Eye (tissue), 1 donor: ENCODE results near the gene SHISA9.
"Not testable (repeated sequence)": the region's sequence is repeated elsewhere in the genome, so short reads cannot be mapped to it uniquely, and the experiment has no call there.

ENCODE experiments used
- DNase-seq: peaks from one replicate; pipeline ENCODE4 v3.0.0-alpha.2; 2015

The SHISA9 gene

DNA sequence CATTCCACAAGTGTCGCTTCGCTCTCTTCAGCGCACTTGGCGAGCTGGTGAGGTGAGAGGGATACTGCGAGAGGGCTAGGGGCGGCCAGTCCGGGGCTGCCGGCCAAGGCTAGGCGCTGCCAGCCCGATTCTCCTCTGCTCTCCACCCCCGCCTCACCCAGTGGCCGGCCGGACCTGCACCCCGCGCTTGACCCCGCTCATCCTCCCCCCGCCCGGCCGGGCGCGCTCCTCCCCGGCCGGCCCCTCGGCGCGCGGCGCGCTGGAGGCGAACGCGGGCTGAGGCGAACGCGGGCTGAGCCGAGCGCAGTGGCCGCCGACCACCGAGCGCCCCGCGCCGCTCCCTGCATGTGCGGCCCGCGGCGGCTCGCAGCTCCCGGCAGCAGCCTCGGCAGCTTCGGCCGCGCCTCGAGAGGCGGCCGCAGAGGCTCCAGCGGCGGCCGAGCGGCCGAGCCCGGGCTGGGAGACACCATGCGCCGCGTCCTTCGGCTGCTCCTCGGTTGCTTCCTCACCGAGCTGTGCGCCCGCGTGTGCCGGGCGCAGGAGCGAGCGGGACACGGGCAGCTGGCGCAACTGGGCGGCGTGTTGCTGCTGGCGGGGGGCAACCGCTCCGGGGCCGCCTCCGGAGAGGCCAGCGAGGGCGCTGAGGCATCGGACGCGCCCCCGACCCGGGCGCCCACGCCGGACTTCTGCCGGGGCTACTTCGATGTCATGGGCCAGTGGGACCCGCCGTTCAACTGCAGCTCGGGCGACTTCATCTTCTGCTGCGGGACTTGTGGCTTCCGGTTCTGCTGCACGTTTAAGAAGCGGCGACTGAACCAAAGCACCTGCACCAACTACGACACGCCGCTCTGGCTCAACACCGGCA is at the start of gene SHISA9:
SHISA9 (plus strand) TSS at position 2 of the 865 bp plus-strand sequence.
- DNase-seq: peak; percentile 68

DNA sequence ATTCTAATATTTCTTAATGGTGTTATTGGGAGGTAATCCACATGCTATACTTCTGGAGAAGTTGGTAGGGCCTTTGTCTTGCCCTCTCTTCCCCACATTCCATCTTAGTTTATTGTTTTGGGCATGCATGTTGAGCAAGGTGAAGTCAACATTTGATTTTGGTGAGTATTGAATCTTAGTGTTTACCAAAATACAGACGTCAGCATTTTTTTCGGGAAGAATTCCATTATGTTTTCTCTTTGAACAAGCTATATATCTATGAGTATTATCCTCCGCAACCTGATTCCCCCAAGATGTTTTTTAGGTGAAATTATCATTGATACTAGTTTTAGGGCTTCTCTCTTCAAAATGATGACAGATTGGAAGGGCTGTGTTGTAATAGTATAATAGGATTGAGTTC is 47.4 kb upstream of the SHISA9 start:
- no peak for DNase-seq

DNA sequence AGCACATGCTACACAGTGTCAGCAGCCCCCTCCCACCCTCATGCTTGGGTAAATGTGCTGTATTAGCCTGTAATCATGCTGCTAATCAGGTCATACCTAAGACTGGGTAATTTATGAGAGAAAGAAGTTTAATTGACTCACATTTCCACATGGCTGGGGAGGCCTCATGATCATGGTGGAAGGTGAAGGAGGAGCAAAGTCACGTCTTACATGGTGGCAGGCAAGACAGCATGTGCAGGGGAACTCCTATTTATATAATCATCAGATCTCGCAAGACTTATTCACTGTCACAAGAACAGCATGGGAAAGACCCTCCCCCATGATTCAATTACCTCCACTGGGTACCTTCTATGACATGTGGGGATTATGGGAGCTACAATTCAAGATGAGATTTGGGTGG is 44.0 kb upstream of the SHISA9 start:
- DNase-seq: not testable (repeated sequence)

DNA sequence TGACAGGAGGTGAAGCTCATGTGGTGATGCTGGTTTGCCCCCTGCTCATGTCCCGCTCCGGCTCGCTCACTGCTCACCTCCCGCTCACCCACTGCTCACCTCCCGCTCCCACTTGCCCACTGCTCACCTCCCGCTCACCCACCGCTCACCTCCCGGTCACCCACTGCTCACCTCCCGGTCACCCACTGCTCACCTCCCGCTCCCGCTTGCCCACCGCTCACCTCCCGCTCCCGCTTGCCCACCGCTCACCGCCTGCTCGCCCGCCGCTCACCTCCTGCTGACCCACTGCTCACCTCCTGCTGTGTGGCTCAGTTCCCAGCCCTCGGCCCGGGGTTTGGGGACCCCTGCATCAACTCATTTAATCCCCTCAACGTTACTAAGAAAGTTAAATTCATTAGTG is 39.1 kb upstream of the SHISA9 start:
- DNase-seq: no peak

DNA sequence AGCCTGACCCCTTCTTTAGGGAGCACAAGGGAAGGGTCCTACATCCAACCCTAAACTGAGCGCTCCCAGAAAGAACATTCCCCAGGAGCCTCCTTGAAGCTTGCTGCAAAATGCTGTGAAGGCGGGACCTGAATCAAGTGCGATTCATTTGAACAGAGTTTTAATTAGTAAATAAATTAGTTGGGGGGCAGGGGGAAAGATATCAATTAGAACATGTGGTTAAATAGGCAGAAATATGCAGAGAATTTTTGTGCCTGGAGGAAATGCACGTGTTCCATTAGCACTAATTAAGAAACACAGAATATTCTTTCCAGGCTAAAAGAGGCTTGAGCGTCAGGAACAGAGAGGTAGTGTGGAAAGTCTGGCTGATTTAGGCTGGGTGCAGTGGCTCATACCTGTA is 38.5 kb upstream of the SHISA9 start:
- DNase-seq: no peak

DNA sequence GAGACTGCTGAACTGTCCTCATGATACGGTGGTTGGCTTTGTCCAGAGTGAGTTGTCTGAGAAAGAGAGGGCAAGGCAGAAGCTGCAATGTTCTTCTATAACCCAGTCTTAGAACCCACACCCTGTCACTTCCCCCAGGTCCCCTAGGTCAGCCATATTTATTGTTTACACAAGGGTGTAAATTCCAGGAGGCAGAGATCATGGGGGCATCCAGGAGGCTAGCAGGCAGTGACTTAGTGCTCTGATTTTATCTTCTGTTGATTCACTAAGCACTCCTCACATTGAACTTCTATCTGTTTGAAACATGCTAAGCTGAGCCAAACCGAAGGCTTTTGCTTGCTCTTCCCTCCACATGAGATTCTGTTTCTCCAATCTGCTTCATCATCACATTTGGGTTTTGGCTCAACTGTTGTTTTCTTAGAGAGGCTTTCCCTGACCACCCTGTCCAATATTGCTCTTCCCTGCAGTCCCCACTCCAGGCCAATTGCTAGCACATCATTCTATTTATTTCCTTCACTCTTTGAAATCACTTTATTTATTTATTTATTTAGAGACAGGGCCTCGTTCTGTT is 34.3 kb upstream of the SHISA9 start:
- no peak for DNase-seq

DNA sequence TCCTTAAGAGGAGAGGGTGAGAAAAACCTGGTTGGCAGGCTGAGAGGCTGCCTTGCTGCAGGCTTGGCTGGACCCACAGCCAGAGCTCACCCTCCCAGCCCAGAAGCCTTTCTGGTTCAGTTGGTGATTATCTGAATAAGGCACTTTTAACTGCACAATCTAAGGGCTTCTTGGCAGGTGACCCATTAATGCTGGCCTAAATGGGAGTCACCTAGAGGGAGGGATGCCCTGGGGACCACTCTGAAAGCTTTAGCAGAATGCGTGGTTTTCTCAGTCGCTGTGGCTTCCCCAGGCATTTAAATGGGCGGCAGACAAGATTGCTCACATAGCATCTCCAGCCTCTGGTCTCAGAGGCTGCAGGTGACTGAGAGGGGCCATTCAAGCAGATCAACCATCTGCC is 33.2 kb upstream of the SHISA9 start:
- peak; percentile 87 for DNase-seq

DNA sequence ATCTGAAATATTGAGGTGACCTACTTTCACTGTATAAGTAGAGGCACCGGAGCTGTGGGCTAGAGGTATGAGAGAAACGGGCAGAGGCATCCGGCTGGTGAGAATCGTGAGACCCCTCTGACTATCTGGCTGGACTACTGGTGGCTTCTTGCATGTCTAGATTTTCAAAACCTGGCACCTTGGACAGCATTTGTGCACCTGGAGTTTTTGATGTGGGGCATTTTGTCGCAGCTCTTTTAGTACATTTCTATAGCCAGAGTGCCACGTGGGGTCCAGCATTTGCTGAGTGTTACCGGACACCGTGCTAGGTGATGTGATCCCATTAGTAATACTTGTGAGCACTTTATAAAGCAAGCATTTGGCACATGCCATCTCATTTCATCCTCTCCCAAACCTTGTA is 32.6 kb upstream of the SHISA9 start:
- no peak for DNase-seq

DNA sequence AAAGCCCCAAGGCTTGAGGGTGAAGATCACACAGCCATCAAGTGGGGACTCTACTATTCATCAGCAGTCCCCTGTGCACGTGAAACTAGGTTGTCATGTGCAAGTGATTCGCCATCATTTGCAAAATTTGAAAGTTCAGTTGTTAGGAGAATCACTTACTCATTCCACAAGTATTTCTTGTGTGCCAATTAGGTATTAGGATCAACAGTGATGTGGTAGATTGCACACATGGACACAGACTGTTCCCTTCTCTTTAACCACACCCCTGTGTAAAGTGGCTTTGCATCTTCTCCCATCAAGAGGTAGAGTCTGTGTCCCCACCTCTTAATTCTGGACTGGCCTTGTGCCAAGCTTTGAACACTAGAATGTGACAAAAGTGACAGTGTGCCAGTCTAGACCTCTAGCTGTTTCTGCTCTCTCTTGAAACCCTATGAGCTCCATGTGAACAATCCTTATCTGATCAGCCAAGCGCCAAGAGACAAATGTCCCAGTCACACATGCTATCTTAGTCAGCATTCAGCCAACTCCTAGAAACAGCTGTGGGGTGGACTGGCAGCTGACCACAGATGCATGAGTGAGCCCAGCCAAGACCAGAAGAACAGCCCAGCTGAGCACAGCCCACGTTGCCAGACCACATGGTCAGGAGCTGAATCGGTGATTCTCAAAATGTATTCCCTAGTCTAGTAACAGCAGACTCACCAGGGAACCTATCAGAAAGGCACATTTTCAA is 31.5 kb upstream of the SHISA9 start:
- no peak for DNase-seq

DNA sequence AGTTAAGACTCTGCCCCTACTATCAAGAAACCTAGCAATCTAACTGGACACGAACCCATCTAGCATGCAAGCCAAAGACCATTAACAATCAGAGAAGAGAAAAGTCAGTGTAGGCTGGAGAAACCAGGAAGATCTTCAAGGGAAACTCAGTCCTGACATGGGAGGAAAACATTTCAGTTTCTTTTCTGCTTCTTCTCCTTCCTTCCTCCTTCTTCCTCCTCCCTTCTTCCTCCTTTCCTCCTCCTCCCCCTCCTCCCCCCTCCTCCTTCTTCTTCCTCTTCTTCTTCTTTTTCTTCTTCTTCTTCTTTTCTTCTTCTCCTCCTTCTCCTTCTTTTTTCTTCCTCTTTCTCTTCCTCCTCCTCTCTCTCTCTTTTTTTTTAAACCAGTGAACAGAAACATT is 29.6 kb upstream of the SHISA9 start:
- DNase-seq: no peak

DNA sequence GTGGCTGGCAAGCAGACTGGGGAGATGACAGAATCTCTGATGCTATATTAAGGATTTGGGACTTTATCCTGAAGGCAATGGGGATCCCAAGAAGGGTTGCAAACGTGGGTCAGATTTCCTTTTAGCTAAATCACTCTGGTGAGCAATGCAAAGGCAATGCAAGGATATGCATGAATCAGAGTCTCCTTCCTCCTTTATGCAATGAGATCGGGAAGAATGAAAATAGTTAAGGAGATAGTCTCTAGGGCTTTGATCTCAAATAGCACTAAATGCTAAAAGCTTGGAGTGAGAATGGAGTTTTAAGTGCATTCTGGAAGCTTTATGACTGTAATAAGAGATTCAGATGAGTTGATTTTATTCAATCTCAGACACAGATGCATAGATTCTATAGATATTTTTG is 27.2 kb upstream of the SHISA9 start:
- no peak for DNase-seq

DNA sequence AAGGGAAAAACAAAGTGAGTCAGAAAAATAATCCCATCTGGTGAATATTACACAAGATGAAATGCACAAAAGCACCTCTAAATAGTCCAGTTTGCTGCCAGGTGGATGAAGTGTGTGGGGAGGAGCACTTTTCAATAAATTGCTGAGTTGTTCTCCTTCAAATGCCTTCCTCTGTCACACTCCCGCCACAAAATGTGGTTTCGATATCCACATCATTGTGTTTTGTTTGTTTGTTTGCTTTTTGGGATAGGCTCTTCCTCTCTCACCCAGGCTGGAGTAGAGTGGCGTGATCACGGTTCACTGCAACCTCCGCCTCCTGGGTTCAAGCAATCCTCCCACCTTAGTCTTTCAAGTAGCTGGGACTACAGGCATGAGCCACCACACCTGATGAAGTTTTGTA is 24.6 kb upstream of the SHISA9 start:
- DNase-seq: no peak

DNA sequence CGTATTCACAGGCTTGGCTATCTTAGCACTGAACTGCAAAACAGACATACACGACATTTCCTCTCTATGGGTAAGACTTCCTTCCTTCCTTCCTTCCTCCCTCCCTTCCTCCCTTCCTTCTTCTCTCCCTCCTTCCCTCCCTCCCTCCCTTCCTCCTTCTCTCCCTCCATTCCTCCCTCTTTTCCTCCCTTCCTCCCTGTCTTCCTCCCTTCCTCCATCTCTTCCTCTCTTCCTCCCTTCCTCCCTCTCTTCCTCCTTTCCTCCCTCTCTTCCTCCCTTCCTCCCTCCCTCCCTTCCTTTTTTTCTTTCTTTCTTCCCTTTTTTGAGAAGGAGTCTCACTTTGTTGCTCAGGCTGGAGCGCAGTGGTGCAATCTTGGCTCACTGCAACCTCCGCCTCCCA is 22.4 kb upstream of the SHISA9 start:
- no peak for DNase-seq

DNA sequence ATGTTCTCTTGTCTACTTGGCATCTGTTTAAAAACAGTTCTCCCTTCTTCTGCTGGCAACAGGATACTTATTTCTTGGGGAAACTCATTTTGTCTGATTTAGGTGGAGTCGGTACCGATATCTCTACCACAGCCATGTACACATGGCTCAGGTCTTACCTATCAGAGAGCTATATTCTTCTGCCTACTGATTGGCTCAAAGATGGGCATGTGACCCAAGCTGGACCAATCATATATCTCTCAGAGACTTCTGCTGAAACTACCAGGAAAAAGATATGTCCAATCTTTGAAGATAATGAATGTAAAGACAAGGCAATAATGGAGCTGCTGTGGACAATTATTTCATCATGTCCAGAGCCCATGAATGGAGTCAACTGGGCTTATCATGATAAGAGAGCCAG is 21.6 kb upstream of the SHISA9 start:
- no peak for DNase-seq

DNA sequence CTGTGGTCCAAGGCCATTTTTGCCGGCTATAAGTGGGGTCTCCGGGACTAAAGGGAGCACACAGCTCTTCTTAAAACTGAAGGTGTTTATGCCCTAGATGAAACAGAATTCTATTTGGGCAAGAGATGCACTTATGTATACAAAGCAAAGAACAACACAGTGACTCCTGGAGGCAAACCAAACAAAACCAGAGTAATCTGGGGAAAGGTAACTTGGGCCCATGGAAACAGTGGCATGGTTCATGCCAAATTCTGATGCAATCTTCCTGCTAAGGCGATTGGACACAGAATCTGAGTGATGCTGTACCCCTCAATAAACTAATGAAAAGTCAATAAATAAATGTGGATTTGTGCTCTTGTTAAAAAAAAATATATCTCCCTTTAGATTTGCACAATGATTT is 20.2 kb upstream of the SHISA9 start:
- no peak for DNase-seq

DNA sequence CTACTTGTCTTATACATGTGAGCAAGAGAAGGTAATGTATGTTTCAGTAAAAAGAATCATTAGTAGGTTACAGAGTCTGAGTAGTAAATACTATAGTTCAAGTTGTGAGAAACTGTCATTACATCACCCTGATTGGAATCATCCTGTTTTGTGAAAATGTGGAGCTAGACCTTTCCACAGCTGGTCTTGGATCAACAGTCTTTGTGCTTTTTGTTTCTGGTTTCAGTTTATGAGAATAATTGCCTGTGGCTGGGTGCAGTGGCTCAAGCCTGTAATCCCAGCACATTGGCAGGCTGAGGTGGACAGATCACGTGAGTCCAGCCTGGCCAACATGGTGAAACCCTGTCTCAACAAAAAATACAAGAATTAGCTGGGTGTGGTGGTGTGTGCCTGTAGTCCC is 19.7 kb upstream of the SHISA9 start:
- DNase-seq: no peak

DNA sequence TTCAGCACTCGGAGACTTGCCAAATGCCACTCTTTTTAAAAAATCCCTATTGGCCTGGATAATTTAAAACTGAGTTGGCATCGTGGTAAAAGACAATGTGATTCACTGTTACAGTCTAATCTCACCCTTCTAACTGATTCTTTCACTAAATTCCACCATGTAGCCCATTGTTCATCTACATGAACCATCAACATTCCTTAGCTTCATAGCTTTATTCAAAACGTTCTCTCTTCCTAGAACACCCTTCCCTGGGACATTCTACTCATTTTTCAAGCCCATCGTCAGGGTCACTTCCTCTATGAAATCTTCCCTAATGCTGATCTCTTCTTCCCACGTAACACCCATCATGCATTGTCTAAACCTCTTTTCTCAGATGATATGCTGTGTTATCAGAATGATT is 15.7 kb upstream of the SHISA9 start:
- DNase-seq: no peak

DNA sequence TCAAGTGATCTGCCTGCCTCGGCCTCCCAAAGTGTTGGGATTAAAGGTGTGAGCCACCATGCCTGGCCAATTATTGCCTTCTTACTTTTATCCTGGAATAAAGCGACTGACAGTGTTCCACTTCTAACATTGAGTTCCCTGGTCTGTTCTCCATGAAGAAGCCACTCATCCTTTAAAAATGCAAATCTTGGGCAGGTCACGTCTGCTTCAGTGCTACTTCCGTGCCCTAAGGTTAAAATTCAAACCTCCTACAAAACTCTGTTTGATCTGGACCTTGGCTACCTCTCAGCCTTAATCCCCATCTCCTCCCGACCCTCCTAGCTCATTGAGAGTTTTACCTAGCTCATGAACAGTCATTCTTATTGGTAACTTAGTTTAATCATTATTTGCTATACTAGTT is 9.6 kb upstream of the SHISA9 start:
- no peak for DNase-seq

DNA sequence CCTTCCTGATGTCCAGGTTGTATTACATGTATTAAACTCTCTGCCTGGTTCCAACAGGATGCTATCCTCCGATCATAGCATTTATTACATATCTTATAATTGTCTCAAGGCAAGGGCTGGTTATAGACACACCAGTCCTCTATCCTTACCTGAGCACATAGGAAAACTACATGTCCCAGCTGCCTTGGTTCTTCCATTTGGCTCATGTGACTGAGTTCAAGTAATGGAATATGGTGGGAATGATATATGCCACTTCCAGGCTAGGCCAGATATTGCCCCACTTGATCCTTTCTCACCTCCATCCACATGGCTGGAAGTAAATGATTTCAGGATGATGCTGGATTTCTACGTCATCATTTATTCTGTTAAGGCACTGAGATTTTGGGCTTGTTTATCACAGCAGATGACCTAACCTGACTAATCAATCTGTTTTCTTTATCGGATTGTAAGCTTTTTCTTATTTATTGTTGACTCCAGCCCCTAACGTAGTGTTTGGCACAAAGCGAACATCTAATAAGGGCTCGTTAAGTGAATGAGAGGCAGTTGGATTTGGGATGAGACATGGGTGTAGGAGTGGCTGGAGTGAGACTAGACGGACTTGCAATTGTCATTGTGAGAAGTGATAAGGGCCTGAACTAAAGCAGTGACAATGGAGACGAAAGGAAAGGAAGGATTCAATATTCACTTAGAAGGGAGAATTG is 8.2 kb upstream of the SHISA9 start:
- DNase-seq: no peak

DNA sequence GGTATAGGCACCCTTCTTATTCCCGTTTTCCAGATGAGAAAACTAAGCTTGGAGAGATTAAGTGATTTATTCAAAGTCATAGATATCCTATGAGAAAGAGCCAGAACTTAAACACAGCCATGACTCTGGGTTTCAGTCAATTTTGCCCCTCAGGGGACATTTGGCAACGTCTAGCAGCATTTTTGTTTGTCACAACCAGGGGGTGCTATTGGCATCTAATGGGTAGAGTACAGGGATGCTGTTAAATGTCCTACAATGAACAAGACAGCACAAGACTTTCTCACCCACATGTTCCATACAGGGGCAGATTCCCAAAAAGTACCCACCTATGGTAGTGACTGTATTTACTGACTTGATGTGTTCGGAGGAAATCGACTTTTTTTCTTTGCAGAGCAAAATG is 4.8 kb upstream of the SHISA9 start:
- peak; percentile 67 for DNase-seq

DNA sequence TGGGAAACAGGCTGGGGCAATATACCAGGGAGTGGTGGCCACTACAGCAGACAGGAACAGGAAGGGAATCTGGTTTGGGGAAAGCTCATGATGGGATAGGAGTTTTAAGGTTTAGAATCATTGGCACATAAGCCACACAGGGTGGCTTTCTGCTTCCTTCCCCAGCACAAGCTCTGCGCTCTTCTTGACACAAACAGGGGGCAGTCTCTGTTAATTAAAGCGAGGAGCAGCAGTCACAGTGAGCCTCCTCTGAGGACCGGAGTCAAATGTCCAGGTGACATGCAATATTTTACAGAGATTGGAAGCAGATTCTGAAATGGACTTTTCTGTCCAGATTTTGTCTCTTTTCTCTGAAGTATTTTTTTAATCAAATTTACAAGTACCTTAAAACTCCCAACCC is 2.8 kb upstream of the SHISA9 start:
- DNase-seq: peak; percentile 7

DNA sequence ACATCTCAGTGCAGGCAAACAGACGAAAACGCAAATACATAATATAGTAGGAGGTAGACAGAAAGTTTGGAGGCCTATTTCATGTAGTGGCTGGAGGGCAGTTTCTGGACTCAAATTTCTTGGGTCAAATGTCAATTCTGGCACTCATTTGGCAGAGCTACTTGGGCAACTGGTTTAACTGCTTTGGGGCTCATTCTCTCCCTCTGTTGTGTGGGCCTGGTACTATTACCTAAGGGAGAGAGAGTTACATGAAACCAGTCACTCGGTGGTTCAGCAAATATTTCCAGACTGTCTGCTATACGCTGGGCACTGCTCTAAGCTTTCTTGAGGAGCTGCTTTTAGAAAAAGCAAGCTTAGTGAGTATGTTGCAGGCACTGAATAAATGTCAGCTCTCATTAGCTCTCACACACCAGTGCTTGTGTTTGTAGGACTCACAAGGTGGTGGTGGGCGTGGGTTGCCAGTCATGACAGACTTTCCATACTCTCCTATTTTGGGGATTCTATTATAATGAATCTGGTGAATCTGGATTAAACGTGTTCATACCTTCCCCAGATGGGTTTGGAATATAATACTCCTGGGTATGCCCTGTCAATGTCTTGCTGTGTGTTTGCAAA is 1.8 kb upstream of the SHISA9 start:
- DNase-seq: peak; percentile 42

DNA sequence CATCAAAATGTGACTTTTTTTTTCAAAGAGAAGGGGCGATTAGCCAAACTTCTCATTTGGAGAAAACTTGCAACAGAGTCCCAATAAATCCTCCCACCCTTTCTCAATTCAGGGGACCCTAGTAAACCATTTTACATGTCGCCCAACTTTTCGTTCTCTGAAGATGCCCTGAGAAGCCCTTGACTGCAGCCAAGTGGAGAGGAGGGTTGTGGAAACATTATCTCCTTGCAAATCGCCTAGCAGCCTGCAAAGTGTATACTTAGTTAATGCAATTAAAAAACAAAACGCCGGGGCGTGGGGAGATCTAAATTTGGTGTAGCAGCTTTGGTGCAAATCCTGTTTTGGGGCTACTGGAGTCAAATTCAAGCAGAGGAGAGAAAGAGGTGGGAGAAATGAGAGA is 1.2 kb upstream of the SHISA9 start:
- peak; percentile 36 for DNase-seq
